CD14-positive monocyte (primary cell): ENCODE results near the gene CCDC66. TPM values are rescaled to one million over a fixed set of nuclear protein-coding genes. Genes with fewer than 3 reads are reported as not detected.

ENCODE experiments used
- DNase-seq, 3 donors: peaks; one replicate each; pipeline ENCODE4 v3.0.0-alpha.2; 2011 to 2022
- H2AFZ ChIP-seq: 2 replicates; pipeline ENCODE4 v1.6.0; 2012; ENCODE audit warnings: mild to moderate bottlenecking, low read depth, low read length, inconsistent platforms; ENCODE audit not compliant: insufficient read depth, poor library complexity, severe bottlenecking
- H3K27ac ChIP-seq, 2 donors: 1 replicate in 1 of 2; 2 replicates in 1 of 2; pipeline ENCODE4 v1.5.1; 2012 to 2013; ENCODE audit warnings: low read length in 2 of 2, control low read depth in 1 of 2, inconsistent platforms in 1 of 2, low read depth in 1 of 2, mild to moderate bottlenecking in 1 of 2
- H3K27me3 ChIP-seq, 2 donors: one replicate each; pipeline versions ENCODE4 v1.6.0 to v1.6.1; 2011 to 2013; ENCODE audit warnings: low read length in 2 of 2; ENCODE audit not compliant: control insufficient read depth in 2 of 2, insufficient read depth in 2 of 2
- H3K36me3 ChIP-seq, 2 donors: replicated peaks in 1 of 2; 1 replicate in 1 of 2; 2 replicates in 1 of 2; pipeline versions ENCODE4 v1.5.1 to v1.6.1; 2012 to 2013; ENCODE audit warnings: low read length in 2 of 2, control low read depth in 1 of 2, inconsistent platforms in 1 of 2, mild to moderate bottlenecking in 1 of 2; ENCODE audit not compliant: insufficient read depth in 2 of 2, control insufficient read depth in 1 of 2
- H3K4me1 ChIP-seq, 2 donors: 1 replicate in 1 of 2; 2 replicates in 1 of 2; pipeline versions ENCODE4 v1.5.1 to v1.6.1; 2012 to 2013; ENCODE audit warnings: low read length in 2 of 2, control low read depth in 1 of 2, inconsistent platforms in 1 of 2, mild to moderate bottlenecking in 1 of 2, moderate library complexity in 1 of 2; ENCODE audit not compliant: insufficient read depth in 2 of 2, control insufficient read depth in 1 of 2
- H3K4me2 ChIP-seq: replicated peaks from 2 replicates; pipeline ENCODE3; 2012; ENCODE audit warnings: low read length, moderate library complexity, mild to moderate bottlenecking; ENCODE audit not compliant: poor library complexity, severe bottlenecking; ENCODE audit errors: extremely low read depth
- H3K4me3 ChIP-seq, 3 experiments: fragments of 200-600 bp in 1 of 3; sonication (generic) in 1 of 3; replicated peaks in 1 of 3; 1 replicate in 2 of 3; 2 replicates in 1 of 3; pipeline ENCODE4 v1.5.1; 2011 to 2013; ENCODE audit warnings: low read length in 3 of 3, mild to moderate bottlenecking in 3 of 3, control low read depth in 2 of 3, low read depth in 2 of 3, inconsistent platforms in 1 of 3, moderate library complexity in 1 of 3
- H3K79me2 ChIP-seq: 2 replicates; pipeline ENCODE4 v1.6.0; 2012; ENCODE audit warnings: mild to moderate bottlenecking, control low read depth, inconsistent platforms, low read length, moderate library complexity; ENCODE audit not compliant: insufficient read depth
- H3K9ac ChIP-seq: 2 replicates; pipeline ENCODE4 v1.6.0; 2017; ENCODE audit warnings: low read length, mild to moderate bottlenecking; ENCODE audit not compliant: insufficient read depth, poor library complexity, severe bottlenecking
- H3K9me3 ChIP-seq, 2 donors: replicated peaks in 1 of 2; 1 replicate in 1 of 2; 2 replicates in 1 of 2; pipeline versions ENCODE4 v1.5.1 to v1.6.1; 2012 to 2013; ENCODE audit warnings: low read length in 2 of 2, control low read depth in 1 of 2; ENCODE audit not compliant: control insufficient read depth in 1 of 2, insufficient read depth in 1 of 2
- H4K20me1 ChIP-seq: 2 replicates; pipeline ENCODE4 v1.6.0; 2012; ENCODE audit warnings: mild to moderate bottlenecking, low read length, control low read depth, moderate library complexity; ENCODE audit not compliant: insufficient read depth
- H3K27ac Mint-ChIP-seq, 7 donors: one replicate each; pipeline ENCODE4 v1.8.0; 2020; ENCODE audit warnings: mild to moderate bottlenecking in 7 of 7, mixed read lengths in 7 of 7, moderate library complexity in 6 of 7, inconsistent platforms in 2 of 7
- H3K27me3 Mint-ChIP-seq, 3 donors: one replicate each; pipeline ENCODE4 v1.8.0; 2021 to 2022; ENCODE audit warnings: low read depth in 3 of 3, mild to moderate bottlenecking in 3 of 3, mixed read lengths in 3 of 3, moderate library complexity in 3 of 3, inconsistent platforms in 1 of 3
- H3K36me3 Mint-ChIP-seq, 2 donors: one replicate each; pipeline ENCODE4 v1.8.0; 2020; ENCODE audit warnings: mixed read lengths in 2 of 2, inconsistent platforms in 1 of 2, mild to moderate bottlenecking in 1 of 2
- H3K4me1 Mint-ChIP-seq: one replicate; pipeline ENCODE4 v1.8.0; 2020; ENCODE audit warnings: mild to moderate bottlenecking, mixed read lengths
- H3K4me3 Mint-ChIP-seq, 2 donors: one replicate each; pipeline ENCODE4 v1.8.0; 2020; ENCODE audit warnings: mild to moderate bottlenecking in 2 of 2, mixed read lengths in 2 of 2, moderate library complexity in 1 of 2
- H3K9me3 Mint-ChIP-seq, 7 donors: one replicate each; pipeline ENCODE4 v1.8.0; 2020 to 2022; ENCODE audit warnings: mixed read lengths in 7 of 7, mild to moderate bottlenecking in 6 of 7, moderate library complexity in 6 of 7, inconsistent platforms in 2 of 7
- WGBS: methylation state at CpG from one replicate; pipeline ENCODE4 v1.1.5; 2013; ENCODE audit warnings: missing lambda C conversion rate; ENCODE audit not compliant: insufficient coverage; 5-methylcytosine and 5-hydroxymethylcytosine counted together
- intact Hi-C, 2 donors: fragments of 100-400 bp; cut with micrococcal nuclease; formaldehyde crosslinking; loops; one replicate each; pipeline versions ENCODE4 v1.15.0 to v1.15.1; 2023
- polyA minus RNA-seq: library from RNA; depleted of rRNA, polyadenylated mRNA; stranded (reverse); fragments of >200 nt; gene quantifications from 2 replicates; pipeline ENCODE4 v1.2.3, GENCODE V29; 2012
- polyA plus RNA-seq, 3 donors: library from polyadenylated mRNA; depleted of rRNA in 1 of 3; unstranded in 2 of 3; stranded (reverse) in 1 of 3; fragments of 300-500 nt in 2 of 3; fragments of >200 nt in 1 of 3; fragmentation: Illumina TruSeq in 2 of 3; gene quantifications; 1 replicate in 2 of 3; 2 replicates in 1 of 3; pipeline ENCODE4 v1.2.3, GENCODE V29; 2012 to 2021
- total RNA-seq, 12 experiments: library from RNA in 1 of 12; stranded (reverse) in 1 of 12; fragments of 120-200 nt in 1 of 12; gene quantifications; one replicate each; pipeline ENCODE4 v1.2.4 and lab custom pipeline; 2013 to 2026; ENCODE audit warnings: mixed read lengths in 6 of 12, inconsistent platforms in 1 of 12
- TF ChIP-seq, protein P1 (sequence below): fragments of 200-600 bp; IDR thresholded peaks from one replicate; pipeline ENCODE4 v1.8.0; 2022; ENCODE audit warnings: antibody characterized with exemption, mild to moderate bottlenecking

Gene CCDC66
- 22.9 TPM for total RNA-seq (2013)
- polyA plus RNA-seq (1 to 10 TPM; 4.4 to 6.8 (median 4.7) TPM), polyA minus RNA-seq (8.7 and 10.9 TPM in 2 replicates), total RNA-seq (lab: John Stamatoyannopoulos, UW) (6.3 to 27.7 (median 12.3) reads per million in 11 experiments)

DNA sequence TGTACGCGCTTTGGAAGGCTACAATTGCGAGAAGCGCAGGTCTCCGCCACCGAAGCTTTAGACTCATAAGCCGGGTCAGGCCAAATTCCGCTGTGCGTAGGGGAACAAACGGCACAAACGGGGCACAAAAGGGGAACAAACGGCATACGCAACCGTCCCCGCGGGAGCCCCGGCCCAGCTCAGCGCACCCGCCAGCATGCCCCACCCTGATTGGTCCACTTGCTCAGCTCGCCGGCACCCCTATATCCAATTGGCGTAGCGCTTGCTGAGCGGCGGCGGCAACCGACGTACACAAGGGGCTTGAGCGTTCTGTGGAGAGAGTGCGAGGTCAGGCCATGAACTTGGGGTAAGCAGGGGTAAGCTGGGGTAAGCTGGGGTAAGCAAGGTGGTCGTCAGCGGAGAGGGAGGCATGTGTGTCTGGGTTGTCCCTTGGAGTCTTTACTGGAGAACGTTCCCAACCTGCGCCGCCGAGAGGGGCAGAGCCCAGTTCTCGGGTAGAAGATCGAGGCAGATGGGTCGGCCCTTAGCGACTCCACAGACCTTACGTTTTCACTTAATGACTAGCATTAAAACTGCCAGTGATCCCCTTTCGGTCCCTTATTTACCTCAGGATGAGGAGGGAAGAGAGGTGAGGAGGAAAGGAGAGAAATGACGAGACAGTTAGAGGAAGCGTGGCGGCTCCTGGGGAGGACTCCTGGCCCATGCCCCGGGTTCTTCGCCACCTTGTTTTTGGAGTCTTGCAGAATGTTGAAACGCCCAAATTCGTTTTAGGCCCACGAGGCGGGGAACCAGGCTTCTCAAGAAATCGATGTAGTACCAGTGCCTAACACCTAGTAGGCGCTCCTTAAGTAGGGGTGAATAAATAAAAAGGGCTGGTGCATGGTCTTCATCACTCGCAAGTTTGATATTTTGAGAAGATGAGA lies at the start of gene CCDC66:
Gene CCDC66, plus strand, starts transcription at position 268 of the 923 bp plus-strand sequence. Its CDS starts 68 bp downstream, at position 336.
- Mint-ChIP-seq H3K9me3 (peaks cover 0 to 6% (median 1%) of the 10 kb centered on the region in 7 donors), H3K4me3 (peak within 1 kb of the TSS; percentile 96 to 99), H3K36me3 (peaks cover 11 to 15% of the 10 kb centered on the region in 2 donors), H3K27ac (peak within 1 kb of the TSS; percentile 95 to 100 (median 97)), H3K27me3 (peaks cover 13 to 16% (median 14%) of the 10 kb centered on the region in 3 donors), H3K4me1 (peaks cover 10% of the 10 kb centered on the region)
- Histone ChIP-seq H2AFZ (peak within 1 kb of the TSS; percentile 97), H3K27ac (peak within 1 kb of the TSS; percentile 50 to 95), H4K20me1 (no peaks in the 10 kb centered on the region), H3K36me3 (peaks cover 10 to 28% of the 10 kb centered on the region in 2 donors), H3K4me2 (peak within 1 kb of the TSS; percentile 89), H3K9ac (peak within 1 kb of the TSS; percentile 82), H3K27me3 (peaks cover 2 to 7% of the 10 kb centered on the region in 2 donors), H3K9me3 (no peaks in the 10 kb centered on the region), H3K79me2 (peaks cover 33% of the 10 kb centered on the region), H3K4me3 (peak within 1 kb of the TSS; percentile 69 to 90 (median 87)), H3K4me1 (peaks cover 7 to 17% of the 10 kb centered on the region in 2 donors)
- 0% methylated on average over 42 of the region's 54 CpGs for WGBS
- TF ChIP-seq, protein P1, sequence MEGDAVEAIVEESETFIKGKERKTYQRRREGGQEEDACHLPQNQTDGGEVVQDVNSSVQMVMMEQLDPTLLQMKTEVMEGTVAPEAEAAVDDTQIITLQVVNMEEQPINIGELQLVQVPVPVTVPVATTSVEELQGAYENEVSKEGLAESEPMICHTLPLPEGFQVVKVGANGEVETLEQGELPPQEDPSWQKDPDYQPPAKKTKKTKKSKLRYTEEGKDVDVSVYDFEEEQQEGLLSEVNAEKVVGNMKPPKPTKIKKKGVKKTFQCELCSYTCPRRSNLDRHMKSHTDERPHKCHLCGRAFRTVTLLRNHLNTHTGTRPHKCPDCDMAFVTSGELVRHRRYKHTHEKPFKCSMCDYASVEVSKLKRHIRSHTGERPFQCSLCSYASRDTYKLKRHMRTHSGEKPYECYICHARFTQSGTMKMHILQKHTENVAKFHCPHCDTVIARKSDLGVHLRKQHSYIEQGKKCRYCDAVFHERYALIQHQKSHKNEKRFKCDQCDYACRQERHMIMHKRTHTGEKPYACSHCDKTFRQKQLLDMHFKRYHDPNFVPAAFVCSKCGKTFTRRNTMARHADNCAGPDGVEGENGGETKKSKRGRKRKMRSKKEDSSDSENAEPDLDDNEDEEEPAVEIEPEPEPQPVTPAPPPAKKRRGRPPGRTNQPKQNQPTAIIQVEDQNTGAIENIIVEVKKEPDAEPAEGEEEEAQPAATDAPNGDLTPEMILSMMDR = peak; percentile 81
- intact Hi-C loops = loop anchor here in 1 of 2 donors (10.0 kb wide), 1 partner anchor 248 kb away; the partner anchor contains the start of gene ARHGEF3
- DNase-seq = peak; percentile 88 to 92 (median 91)

DNA sequence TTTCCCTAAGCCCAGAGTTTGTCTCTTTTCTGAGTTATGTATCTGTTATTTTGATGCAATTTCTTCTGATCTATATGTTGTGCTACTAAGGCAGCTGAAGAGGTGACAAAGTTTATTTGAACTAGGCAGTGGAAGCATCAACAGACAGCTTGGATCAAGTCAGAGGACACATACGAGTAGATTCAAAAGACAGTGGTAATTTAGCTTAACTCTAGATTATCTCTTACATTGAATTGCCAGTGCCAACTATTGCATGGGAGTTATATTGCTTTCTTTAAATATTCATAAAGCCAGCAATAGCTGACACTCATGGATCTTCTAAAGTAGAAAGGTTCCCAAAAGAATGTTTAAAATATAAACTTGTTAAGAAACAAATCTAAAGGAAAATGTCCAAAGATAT lies 37.3 kb upstream of the CCDC66 start:
- Histone ChIP-seq H3K4me1 (no peaks in the 10 kb centered on the region), H3K36me3 (no peaks in the 10 kb centered on the region), H3K4me2 (no peak overlapping the region), H3K9me3 (no peaks in the 10 kb centered on the region), H3K9ac (no peak overlapping the region), H4K20me1 (no peaks in the 10 kb centered on the region), H3K79me2 (no peaks in the 10 kb centered on the region), H3K27me3 (no peaks in the 10 kb centered on the region), H2AFZ (no peak overlapping the region), H3K27ac (no peak overlapping the region), H3K4me3 (no peak overlapping the region)
- Mint-ChIP-seq H3K9me3 (peaks cover 0 to 3% (median 0%) of the 10 kb centered on the region in 7 donors), H3K36me3 (no peaks in the 10 kb centered on the region), H3K4me1 (no peaks in the 10 kb centered on the region), H3K27ac (no peak overlapping the region), H3K4me3 (no peak overlapping the region), H3K27me3 (peaks cover 2 to 7% (median 4%) of the 10 kb centered on the region in 3 donors)
- intact Hi-C loops = no loop called here
- TF ChIP-seq, protein P1 = no peak
- no peak for DNase-seq
- WGBS = no CpG with 5 or more reads among the region's 1 CpG
